GM19395 (cell line): ENCODE data around the gene CORO2A.
"Not testable (repeated sequence)": the region's sequence is repeated elsewhere in the genome, so short reads cannot be mapped to it uniquely, and the experiment has no call there.

Experiments used
- ATAC-seq: cut with Tn5 transposase; IDR thresholded peaks from one replicate; pipeline ENCODE4 v1.9.1; 2021; ENCODE audit warnings: mild to moderate bottlenecking, moderate library complexity; ENCODE audit not compliant: unreplicated experiment

The CORO2A gene

GRCh38 chr9:98087420-98088354 is 104.8 kb downstream of the CORO2A start:
- no peak for ATAC-seq

- no peak for ATAC-seq
These were observed 106.0 kb downstream of the CORO2A start for GRCh38 chr9:98086461-98086860.

GRCh38 chr9:98085944-98086343 is 106.5 kb downstream of the CORO2A start:
- ATAC-seq, result no peak

- no peak for ATAC-seq
These were observed 107.4 kb downstream of the CORO2A start for GRCh38 chr9:98085058-98085457.

GRCh38 chr9:98084396-98084795 is 108.0 kb downstream of the CORO2A start:
- ATAC-seq, result no peak

GRCh38 chr9:98083566-98084183 is 108.8 kb downstream of the CORO2A start:
- no peak for ATAC-seq

GRCh38 chr9:98083061-98083501 is 109.4 kb downstream of the CORO2A start:
- ATAC-seq, result no peak

- ATAC-seq, result no peak
These were observed 110.8 kb downstream of the CORO2A start for GRCh38 chr9:98081477-98082219.

- ATAC-seq, result no peak
These were observed 111.7 kb downstream of the CORO2A start for GRCh38 chr9:98080780-98081179.

- no peak for ATAC-seq
These were observed 112.1 kb downstream of the CORO2A start for GRCh38 chr9:98080326-98080725.

GRCh38 chr9:98078895-98079294 is 113.5 kb downstream of the CORO2A start:
- no peak for ATAC-seq

GRCh38 chr9:98076514-98076890 is 115.9 kb downstream of the CORO2A start:
- not testable (repeated sequence) for ATAC-seq

- ATAC-seq, result no peak
These were observed 117.1 kb downstream of the CORO2A start for GRCh38 chr9:98075332-98075805.

- no peak for ATAC-seq
These were observed 118.1 kb downstream of the CORO2A start for GRCh38 chr9:98074115-98074990.

- ATAC-seq, result no peak
These were observed 120.7 kb downstream of the CORO2A start for GRCh38 chr9:98071737-98072136.
